ENCODE data around the gene TSPO2. TPM values are rescaled to one million over a fixed set of nuclear protein-coding genes. Genes with fewer than 3 reads are reported as not detected.

Gene TSPO2
- total RNA-seq, 1 experiment from 2014 or later: not detected

- no peak for TF ChIP-seq YY1 (IDR thresholded peaks at IDR 0.05; ENCODE audit: extremely low read depth, insufficient replicate concordance, low read depth, low read length)
- TF ChIP-seq, protein P1, sequence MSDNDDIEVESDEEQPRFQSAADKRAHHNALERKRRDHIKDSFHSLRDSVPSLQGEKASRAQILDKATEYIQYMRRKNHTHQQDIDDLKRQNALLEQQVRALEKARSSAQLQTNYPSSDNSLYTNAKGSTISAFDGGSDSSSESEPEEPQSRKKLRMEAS (IDR thresholded peaks at IDR 0.05): no peak
Measured at GRCh38 chr6:41061196-41061726, 19.0 kb downstream of the TSPO2 start (continued).

GRCh38 chr6:41062056-41062455 lies 19.8 kb downstream of the TSPO2 start:
- no peak overlapping the region for H3K9ac ChIP-seq (ENCODE audit: low read length)
- no peak overlapping the region for H3K27ac ChIP-seq (ENCODE audit: low read depth, low read length)
- CTCF ChIA-PET: no interaction called here
- RAD21 ChIA-PET (ENCODE audit: low non-redundant PET in 1 of 2, low total read pairs in 2 of 2, uncharacterized antibody in 2 of 2, unreplicated experiment in 2 of 2): no interaction called here
- H3K79me2 ChIP-seq (ENCODE audit: insufficient read depth, low read length): no peaks in the 10 kb centered on the region
- no peaks in the 10 kb centered on the region for H3K27me3 ChIP-seq (ENCODE audit: insufficient read depth, low read length)
- POLR2A ChIA-PET: no interaction called here
- no peak overlapping the region for H2AFZ ChIP-seq (ENCODE audit: low read depth, low read length, poor library complexity, severe bottlenecking)
- no peaks in the 10 kb centered on the region for H3K9me2 ChIP-seq (ENCODE audit: insufficient read depth)
- H4K20me1 ChIP-seq (ENCODE audit: insufficient read depth): no peaks in the 10 kb centered on the region
- DNase-seq (ENCODE audit: low read depth, low spot score) (no peak), ATAC-seq (no peak)
- peaks cover 0 to 10% of the 10 kb centered on the region in 2 experiments; a peak in 2 of 4 replicates for H3K36me3 ChIP-seq (ENCODE audit: control insufficient read depth in 1 of 2, insufficient read depth in 2 of 2, low read length in 2 of 2)
- no peak overlapping the region for H3K4me3 ChIP-seq (replicated peaks in 1 of 2; ENCODE audit: low read depth in 1 of 2, low read length in 2 of 2)
- peaks cover 0 to 17% of the 10 kb centered on the region in 2 experiments; a peak in 1 of 4 replicates for H3K4me1 ChIP-seq (ENCODE audit: control insufficient read depth in 1 of 2, insufficient read depth in 2 of 2, low read length in 2 of 2)
- BruUV-seq (replicated peaks): no TSS peak
- no peak overlapping the region for H3K4me2 ChIP-seq (ENCODE audit: low read length)
- H3K9me3 ChIP-seq (ENCODE audit: control insufficient read depth in 1 of 2, insufficient read depth in 1 of 2, low read depth in 1 of 2, low read length in 2 of 2): no peaks in the 10 kb centered on the region
- intact Hi-C loops (cut with micrococcal nuclease): no loop called here
- TF ChIP-seq TCF7L2 (IDR thresholded peaks at IDR 0.05; ENCODE audit: borderline replicate concordance, extremely low read depth, insufficient read depth, insufficient read length): no peak
- no peak for TF ChIP-seq SRF (IDR thresholded peaks at IDR 0.05; ENCODE audit: low read depth)
- TF ChIP-seq FOSL1 (IDR thresholded peaks at IDR 0.05; ENCODE audit: low read depth): no peak
- TF ChIP-seq POLR2AphosphoS5 (IDR thresholded peaks at IDR 0.05; ENCODE audit: low read depth, low read length): no peak
- no peak for TF ChIP-seq ZBTB33 (IDR thresholded peaks at IDR 0.05; ENCODE audit: extremely low read depth, insufficient replicate concordance, low read length)
- TF ChIP-seq CTCF (IDR thresholded peaks at IDR 0.05 in 2 of 3, conservative IDR thresholded peaks at IDR 0.05 in 1 of 3; ENCODE audit: borderline replicate concordance in 1 of 3, insufficient read depth in 1 of 3, low read depth in 2 of 3, low read length in 2 of 3): no peak
- TF ChIP-seq CEBPB (IDR thresholded peaks at IDR 0.05; ENCODE audit: low read depth): no peak
- TF ChIP-seq POLR2A (IDR thresholded peaks at IDR 0.05; ENCODE audit: borderline replicate concordance, extremely low read depth, insufficient read depth, insufficient read length): no peak
- TF ChIP-seq CBX3 (IDR thresholded peaks at IDR 0.05; ENCODE audit: low read depth): no peak
- TF ChIP-seq ATF3 (IDR thresholded peaks at IDR 0.05): no peak
- no peak for TF ChIP-seq YY1 (IDR thresholded peaks at IDR 0.05; ENCODE audit: extremely low read depth, insufficient replicate concordance, low read depth, low read length)
- TF ChIP-seq EZH2phosphoT487 (IDR thresholded peaks at IDR 0.05; ENCODE audit: borderline replicate concordance): no peak
- no peak for TF ChIP-seq SP1 (IDR thresholded peaks at IDR 0.05; ENCODE audit: low read depth)
- TF ChIP-seq RAD21 (IDR thresholded peaks at IDR 0.05; ENCODE audit: low read depth): no peak
- TF ChIP-seq REST (IDR thresholded peaks at IDR 0.05; ENCODE audit: low read depth): no peak
- no peak for TF ChIP-seq ELF1 (IDR thresholded peaks at IDR 0.05; ENCODE audit: borderline replicate concordance, low read depth)
- no peak for TF ChIP-seq EZH2 (IDR thresholded peaks at IDR 0.05)
